H1 (cell line): Measurements from ENCODE around the gene SEMA4C. TPM values are rescaled to one million over a fixed set of nuclear protein-coding genes. Genes with fewer than 3 reads are reported as not detected.

Experiments
- CTCF ChIA-PET: fragments of 300-600 bp; sonication (Branson Sonifier 250); formaldehyde crosslinking; loops from one replicate; lab custom pipeline; 2021; ENCODE audit not compliant: partially characterized antibody; lab: Charles Lee
- POLR2A ChIA-PET: fragments of 300-600 bp; sonication (Branson Sonifier 250); formaldehyde crosslinking; loops from one replicate; lab custom pipeline; 2021; ENCODE audit warnings: inconsistent platforms; ENCODE audit not compliant: partially characterized antibody; lab: Charles Lee
- DNase-seq, 2 experiments: peaks; one replicate each; pipeline versions ENCODE4 v3.0.0 to v3.0.0-alpha.2; 2010 to 2022; ENCODE audit warnings: low spot score in 2 of 2, low read depth in 1 of 2, mixed read lengths in 1 of 2
- FAIRE-seq: peaks from 2 replicates; lab custom pipeline; 2011; peaks lifted over from hg19 to GRCh38; lab: Jason Lieb, UNC
- H2AFZ ChIP-seq: 2 replicates; pipeline ENCODE4 v1.8.1; 2012; ENCODE audit warnings: low read length, inconsistent platforms
- H2AK5ac ChIP-seq: 2 replicates; pipeline ENCODE4 v1.6.1; 2013; ENCODE audit warnings: low read depth, low read length
- H2BK120ac ChIP-seq: replicated peaks from 2 replicates; pipeline ENCODE3; 2013; ENCODE audit warnings: low read depth, low read length, inconsistent platforms
- H2BK12ac ChIP-seq: 2 replicates; pipeline ENCODE4 v1.6.1; 2013; ENCODE audit warnings: low read depth, low read length
- H2BK15ac ChIP-seq: 2 replicates; pipeline ENCODE4 v1.6.1; 2013; ENCODE audit warnings: low read length
- H2BK20ac ChIP-seq: 2 replicates; pipeline ENCODE4 v1.6.1; 2013; ENCODE audit warnings: low read length
- H2BK5ac ChIP-seq: 2 replicates; pipeline ENCODE4 v1.6.1; 2013; ENCODE audit warnings: low read depth, low read length
- H3K14ac ChIP-seq: 2 replicates; pipeline ENCODE4 v1.6.1; 2013; ENCODE audit warnings: inconsistent platforms; ENCODE audit not compliant: insufficient read length
- H3K18ac ChIP-seq: 2 replicates; pipeline ENCODE4 v1.6.1; 2013; ENCODE audit warnings: low read length; ENCODE audit errors: extremely low read depth
- H3K23ac ChIP-seq: 2 replicates; pipeline ENCODE4 v1.6.1; 2013; ENCODE audit warnings: inconsistent platforms; ENCODE audit not compliant: insufficient read length
- H3K23me2 ChIP-seq: 2 replicates; pipeline ENCODE4 v1.6.1; 2013; ENCODE audit warnings: low read depth, low read length
- H3K27ac ChIP-seq: 2 replicates; pipeline ENCODE4 v1.6.1; 2011; ENCODE audit warnings: low read depth, low read length, inconsistent platforms
- H3K27me3 ChIP-seq, 4 experiments: replicated peaks in 1 of 4; 1 replicate in 1 of 4; 2 replicates in 3 of 4; pipeline versions ENCODE4 v1.6.1 to v1.8.1; 2011 to 2013; ENCODE audit warnings: low read length in 3 of 4, mild to moderate bottlenecking in 3 of 4, inconsistent platforms in 2 of 4, mixed read lengths in 2 of 4, moderate library complexity in 1 of 4; ENCODE audit not compliant: control insufficient read depth in 3 of 4, insufficient read depth in 3 of 4; ENCODE audit errors: extremely low read depth in 1 of 4
- H3K36me3 ChIP-seq, 4 experiments: 2 replicates each; pipeline versions ENCODE4 v1.6.1 to v1.8.1; 2011 to 2013; ENCODE audit warnings: mild to moderate bottlenecking in 4 of 4, low read length in 3 of 4, moderate library complexity in 2 of 4, control low read depth in 1 of 4, inconsistent platforms in 1 of 4; ENCODE audit not compliant: insufficient read depth in 4 of 4, control insufficient read depth in 2 of 4
- H3K4ac ChIP-seq: replicated peaks from 2 replicates; pipeline ENCODE3; 2013; ENCODE audit warnings: low read length, low read depth, mixed read lengths, inconsistent platforms; ENCODE audit not compliant: insufficient read length
- H3K4me1 ChIP-seq, 4 experiments: replicated peaks in 1 of 4; 1 replicate in 1 of 4; 2 replicates in 3 of 4; pipeline versions ENCODE4 v1.6.1 to v1.8.1; 2011 to 2013; ENCODE audit warnings: low read length in 3 of 4, inconsistent platforms in 2 of 4, mixed read lengths in 1 of 4; ENCODE audit not compliant: insufficient read depth in 4 of 4, control insufficient read depth in 3 of 4
- H3K4me2 ChIP-seq, 2 experiments: 2 replicates each; pipeline versions ENCODE4 v1.6.1 to v1.8.1; 2011 to 2013; ENCODE audit warnings: low read depth in 2 of 2, low read length in 2 of 2, control low read depth in 1 of 2, inconsistent platforms in 1 of 2, mild to moderate bottlenecking in 1 of 2; ENCODE audit not compliant: insufficient read depth in 1 of 2
- H3K4me3 ChIP-seq, 4 experiments: fragments of 200-600, 300-600 bp in 1 of 4; sonication (generic), shearing (Covaris generic), sonication (Bioruptor Twin) in 1 of 4; 2 replicates each; pipeline versions ENCODE4 v1.5.1 to v1.8.1; 2011 to 2016; ENCODE audit warnings: low read length in 4 of 4, low read depth in 3 of 4, control low read depth in 2 of 4, inconsistent platforms in 2 of 4, mild to moderate bottlenecking in 2 of 4, mixed read lengths in 1 of 4, moderate library complexity in 1 of 4; ENCODE audit not compliant: insufficient read depth in 2 of 4; ENCODE audit errors: extremely low read depth in 1 of 4
- H3K56ac ChIP-seq: replicated peaks from 2 replicates; pipeline ENCODE3; 2013; ENCODE audit warnings: low read depth, mild to moderate bottlenecking, mixed read lengths, low read length, inconsistent platforms; ENCODE audit not compliant: insufficient read length
- H3K79me1 ChIP-seq: 2 replicates; pipeline ENCODE4 v1.6.1; 2013; ENCODE audit warnings: low read depth, low read length, control low read depth
- H3K79me2 ChIP-seq, 2 experiments: 2 replicates each; pipeline versions ENCODE4 v1.6.1 to v1.8.1; 2012 to 2013; ENCODE audit warnings: low read length in 2 of 2, mild to moderate bottlenecking in 2 of 2, inconsistent platforms in 1 of 2; ENCODE audit not compliant: insufficient read depth in 2 of 2, control insufficient read depth in 1 of 2
- H3K9ac ChIP-seq, 4 experiments: replicated peaks in 1 of 4; 1 replicate in 1 of 4; 2 replicates in 3 of 4; pipeline versions ENCODE4 v1.6.1 to v1.8.1; 2011 to 2013; ENCODE audit warnings: low read depth in 3 of 4, low read length in 3 of 4, control low read depth in 2 of 4, mild to moderate bottlenecking in 2 of 4, moderate library complexity in 2 of 4, inconsistent platforms in 1 of 4; ENCODE audit errors: extremely low read depth in 1 of 4
- H3K9me3 ChIP-seq, 2 experiments: 2 replicates each; pipeline versions ENCODE4 v1.6.1 to v1.8.1; 2012 to 2013; ENCODE audit warnings: mild to moderate bottlenecking in 2 of 2, moderate library complexity in 2 of 2, control low read depth in 1 of 2, inconsistent platforms in 1 of 2, low read depth in 1 of 2, low read length in 1 of 2, mixed read lengths in 1 of 2; ENCODE audit not compliant: insufficient read depth in 2 of 2
- H4K20me1 ChIP-seq, 2 experiments: replicated peaks in 1 of 2; 2 replicates each; pipeline versions ENCODE3 to v1.8.1; 2011 to 2013; ENCODE audit warnings: inconsistent platforms in 2 of 2, low read length in 2 of 2, mild to moderate bottlenecking in 1 of 2; ENCODE audit not compliant: insufficient read depth in 2 of 2, control insufficient read depth in 1 of 2
- H4K5ac ChIP-seq: 2 replicates; pipeline ENCODE4 v1.6.1; 2013; ENCODE audit warnings: low read length, low read depth, mixed read lengths, inconsistent platforms; ENCODE audit not compliant: insufficient read length
- H4K8ac ChIP-seq: 2 replicates; pipeline ENCODE4 v1.8.0; 2013; ENCODE audit warnings: mild to moderate bottlenecking, moderate library complexity, low read length, inconsistent platforms; ENCODE audit not compliant: insufficient read depth; ENCODE audit errors: extremely low read depth
- H4K91ac ChIP-seq: replicated peaks from 2 replicates; pipeline ENCODE3; 2013; ENCODE audit warnings: low read length, mixed read lengths, inconsistent platforms; ENCODE audit not compliant: insufficient read length
- POLR2AphosphoS5 ChIP-seq: IDR thresholded peaks from 2 replicates; pipeline ENCODE4 v1.6.1; 2011; ENCODE audit warnings: low read depth, low read length
- SIRT6 ChIP-seq: IDR thresholded peaks from one replicate; pipeline ENCODE4 v1.7.1; 2012; ENCODE audit warnings: low read length, inconsistent platforms
- WGBS, 2 experiments: shearing (Covaris generic) in 1 of 2; methylation state at CpG; one replicate each; pipeline versions ENCODE4 v1.1.6 to v1.1.7; 2013 to 2015; ENCODE audit warnings: low lambda C conversion rate in 2 of 2, mixed read lengths in 2 of 2, inconsistent platforms in 1 of 2, low coverage in 1 of 2, missing lambda C conversion rate in 1 of 2; ENCODE audit not compliant: insufficient replicate concordance in 2 of 2, insufficient coverage in 1 of 2, insufficient read length in 1 of 2; ENCODE audit errors: extremely low coverage in 1 of 2, missing lambda C conversion rate in 1 of 2; 5-methylcytosine and 5-hydroxymethylcytosine counted together
- polyA plus RNA-seq, 7 experiments: library from polyadenylated mRNA; depleted of rRNA in 3 of 7; stranded (reverse) in 5 of 7; unstranded in 2 of 7; fragments of >200 nt in 5 of 7; fragments of 200-250 nt in 2 of 7; gene quantifications; 1 replicate in 5 of 7; 2 replicates in 1 of 7; 4 replicates in 1 of 7; pipeline versions ENCODE4 v1.2.1 to v1.2.3, GENCODE V29; 2011 to 2013; ENCODE audit warnings: missing spikeins in 2 of 7, mixed read lengths in 2 of 7
- total RNA-seq: library from RNA; stranded (reverse); fragmentation: NEBNext Ultra II Directional; extraction: Animal tissue kit (Norgen Biotek cat#: 25700); gene quantifications from 2 replicates; pipeline ENCODE4 v1.2.1, GENCODE V29; 2021

SEMA4C gene
- total and polyA plus RNA-seq, 2 of the 8 experiments (the other 6 are each of a cell fraction or from before 2014, with no cell fraction given): 47.5 to 67.3 TPM

- Histone ChIP-seq H4K8ac (no peak overlapping the region), H3K4me1 (peaks cover 0 to 3% (median 0%) of the 10 kb centered on the region in 4 experiments; a peak in 1 of 7 replicates), H3K18ac (no peak overlapping the region), H3K4me2 (no peak overlapping the region), H3K79me2 (no peaks in the 10 kb centered on the region), H3K56ac (no peak overlapping the region), H2AFZ (no peak overlapping the region), H3K27ac (no peak overlapping the region), H3K23me2 (no peaks in the 10 kb centered on the region), H2BK12ac (no peak overlapping the region), H3K9me3 (no peaks in the 10 kb centered on the region), H3K23ac (no peak overlapping the region), H2AK5ac (no peak overlapping the region), H2BK5ac (no peak overlapping the region), H4K91ac (no peak overlapping the region), H3K4ac (no peak overlapping the region), H3K36me3 (peaks cover 2 to 18% (median 3%) of the 10 kb centered on the region in 4 experiments; a peak in 5 of 8 replicates), H3K79me1 (peaks cover 4% of the 10 kb centered on the region; the same call in 1 of the 2 replicates), H3K14ac (no peak overlapping the region), H2BK20ac (no peak overlapping the region), H4K5ac (no peak overlapping the region), H2BK120ac (no peak overlapping the region), H3K27me3 (no peaks in the 10 kb centered on the region), H3K4me3 (no peak overlapping the region), H2BK15ac (no peak overlapping the region), H4K20me1 (peaks cover 3 to 8% of the 10 kb centered on the region in 2 experiments), H3K9ac (no peak overlapping the region)
- ChIA-PET CTCF (interaction anchor here (0.6 to 1.1 kb wide), 2 partner anchors 12 to 81 kb away, joined by 3 read pairs; no protein-coding TSS in a partner anchor), POLR2A (interaction anchor here (0.8 to 6.9 kb wide), 8 partner anchors 8 to 32 kb away, joined by 3 to 39 read pairs (median 5); no protein-coding TSS in a partner anchor)
- TF ChIP-seq SIRT6 (no peak), POLR2AphosphoS5 (0 out of 2 replicates have a peak, but pooled peaks have one; percentile 42)
- WGBS, 2 experiments: 90% methylated on average over 14 of the region's 17 CpGs; no CpG with 5 or more reads in 1 of the 2 experiments
- DNase-seq: no peak
- FAIRE-seq: no peak
These were observed 25.5 kb downstream of the SEMA4C start for GRCh38 chr2:96844405-96844808.
